SK-N-SH (cell line): ENCODE results near the gene TADA3. TPM values are rescaled to one million over a fixed set of nuclear protein-coding genes. Genes with fewer than 3 reads are reported as not detected.

Experiments
- CTCF ChIA-PET: fragments of 300-600, 350-600 bp; formaldehyde crosslinking; extraction: SDS; loops from one replicate; lab custom pipeline; 2021; lab: Yijun Ruan, JAX
- POLR2A ChIA-PET: fragments of 350-600 bp; sonication (Branson Sonifier 250); formaldehyde crosslinking; extraction: SDS; loops from one replicate; lab custom pipeline; 2020; ENCODE audit warnings: antibody characterized with exemption, inconsistent platforms; lab: Yijun Ruan, JAX
- DNase-seq: peaks from one replicate; pipeline ENCODE4 v3.0.0; 2012
- H2AFZ ChIP-seq: fragments of 200-600 bp; sonication (generic); 2 replicates; pipeline ENCODE4 v1.8.1; 2016; ENCODE audit warnings: antibody characterized with exemption, mild to moderate bottlenecking, low read depth
- H3F3A ChIP-seq: fragments of 200-600 bp; sonication (generic); replicated peaks from 2 replicates; pipeline ENCODE3; 2016; ENCODE audit warnings: antibody characterized with exemption, mild to moderate bottlenecking; ENCODE audit not compliant: insufficient read depth
- H3K27ac ChIP-seq, 2 experiments: fragments of 200-500 bp in 1 of 2; fragments of 200-600 bp in 1 of 2; sonication (Bioruptor generic) in 1 of 2; sonication (generic), shearing (Covaris generic) in 1 of 2; 2 replicates each; pipeline versions ENCODE4 v1.5.1 to v1.6.1; 2014 to 2016; ENCODE audit warnings: low read depth in 2 of 2, inconsistent platforms in 1 of 2, low read length in 1 of 2, mild to moderate bottlenecking in 1 of 2, mixed read lengths in 1 of 2
- H3K27me3 ChIP-seq: fragments of 200-600 bp; sonication (generic), shearing (Covaris generic); 2 replicates; pipeline ENCODE4 v1.6.1; 2016; ENCODE audit warnings: mixed run types; ENCODE audit not compliant: insufficient read depth
- H3K36me3 ChIP-seq, 2 experiments: fragments of 200-500 bp in 1 of 2; fragments of 200-600 bp in 1 of 2; sonication (Bioruptor generic) in 1 of 2; sonication (generic) in 1 of 2; replicated peaks in 1 of 2; 2 replicates each; pipeline versions ENCODE3 to v1.5.1; 2014 to 2016; ENCODE audit warnings: low read length in 1 of 2, mild to moderate bottlenecking in 1 of 2; ENCODE audit not compliant: insufficient read depth in 2 of 2, control insufficient read depth in 1 of 2
- H3K4me1 ChIP-seq, 2 experiments: fragments of 200-500 bp in 1 of 2; fragments of 200-600 bp in 1 of 2; sonication (Bioruptor generic) in 1 of 2; sonication (generic), shearing (Covaris generic) in 1 of 2; 2 replicates each; pipeline versions ENCODE4 v1.5.1 to v1.6.1; 2014 to 2016; ENCODE audit warnings: low read depth in 1 of 2, low read length in 1 of 2, mixed run types in 1 of 2; ENCODE audit not compliant: insufficient read depth in 2 of 2, control insufficient read depth in 1 of 2
- H3K4me2 ChIP-seq: fragments of 200-600 bp; sonication (generic), shearing (Covaris generic); 2 replicates; pipeline ENCODE4 v1.6.1; 2017; ENCODE audit warnings: mixed run types
- H3K4me3 ChIP-seq, 2 experiments: fragments of 200-500 bp in 1 of 2; fragments of 200-600 bp in 1 of 2; sonication (Bioruptor generic) in 1 of 2; sonication (generic), shearing (Covaris generic) in 1 of 2; 2 replicates each; pipeline versions ENCODE4 v1.5.1 to v1.8.1; 2014 to 2016; ENCODE audit warnings: low read depth in 2 of 2, inconsistent platforms in 1 of 2, low read length in 1 of 2, mild to moderate bottlenecking in 1 of 2, mixed read lengths in 1 of 2, moderate library complexity in 1 of 2
- H3K79me2 ChIP-seq: fragments of 200-600 bp; sonication (generic); 2 replicates; pipeline ENCODE4 v1.8.1; 2017; ENCODE audit warnings: mild to moderate bottlenecking; ENCODE audit not compliant: insufficient read depth
- H3K9ac ChIP-seq: fragments of 200-600 bp; sonication (generic); 2 replicates; pipeline ENCODE4 v1.6.1; 2017; ENCODE audit warnings: mixed run types
- H3K9me2 ChIP-seq: fragments of 200-600 bp; sonication (generic); 2 replicates; pipeline ENCODE4 v1.6.1; 2017; ENCODE audit warnings: mixed run types
- H3K9me3 ChIP-seq: fragments of 200-600 bp; sonication (generic); 2 replicates; pipeline ENCODE4 v1.6.1; 2017; ENCODE audit warnings: mixed run types, mild to moderate bottlenecking, moderate library complexity
- H4K20me1 ChIP-seq: fragments of 200-600 bp; sonication (generic); 2 replicates; pipeline ENCODE4 v1.6.1; 2017; ENCODE audit warnings: mild to moderate bottlenecking, mixed run types; ENCODE audit not compliant: insufficient read depth
- CHD2 ChIP-seq: fragments of 150-350 bp; IDR thresholded peaks from 2 replicates; pipeline ENCODE4 v1.6.1; 2018; ENCODE audit warnings: low read length; ENCODE audit not compliant: partially characterized antibody
- FOXJ3 ChIP-seq: sonication (generic); formaldehyde crosslinking; IDR thresholded peaks from 2 replicates; pipeline ENCODE4 v1.5.1; 2020; ENCODE audit warnings: mild to moderate bottlenecking, missing genetic modification reagents
- FOXM1 ChIP-seq: IDR thresholded peaks from 2 replicates; pipeline ENCODE4 v1.4.0; 2012; ENCODE audit warnings: low read depth, mild to moderate bottlenecking
- GABPA ChIP-seq: IDR thresholded peaks from 2 replicates; pipeline ENCODE4 v1.4.0; 2012; ENCODE audit warnings: low read depth, mild to moderate bottlenecking
- GATA2 ChIP-seq: sonication (generic); formaldehyde crosslinking; IDR thresholded peaks from 2 replicates; pipeline ENCODE4 v1.5.0; 2020; ENCODE audit warnings: mild to moderate bottlenecking, missing genetic modification reagents
- POLR2AphosphoS5 ChIP-seq: IDR thresholded peaks from 2 replicates; pipeline ENCODE4 v1.6.1; 2012; ENCODE audit warnings: low read depth, low read length
- RCOR1 ChIP-seq: fragments of 150-350 bp; IDR thresholded peaks from 2 replicates; pipeline ENCODE4 v1.6.1; 2017; ENCODE audit warnings: antibody characterized with exemption, low read length
- RFX5 ChIP-seq: IDR thresholded peaks from 2 replicates; pipeline ENCODE4 v1.6.1; 2012; ENCODE audit warnings: mild to moderate bottlenecking, improper control_type of control experiment, low read length
- RXRA ChIP-seq: IDR thresholded peaks from 2 replicates; pipeline ENCODE4 v1.4.0; 2012; ENCODE audit warnings: low read depth, mild to moderate bottlenecking, borderline replicate concordance
- SIN3A ChIP-seq: IDR thresholded peaks from 2 replicates; pipeline ENCODE4 v1.6.1; 2012; ENCODE audit warnings: low read depth, mild to moderate bottlenecking, low read length, moderate library complexity, borderline replicate concordance
- TEAD4 ChIP-seq: IDR thresholded peaks from 2 replicates; pipeline ENCODE4 v1.4.0; 2012; ENCODE audit warnings: mild to moderate bottlenecking, borderline replicate concordance; ENCODE audit not compliant: insufficient read depth
- WGBS: methylation state at CpG from one replicate; pipeline ENCODE4 v1.1.6; 2017; ENCODE audit warnings: low lambda C conversion rate; 5-methylcytosine and 5-hydroxymethylcytosine counted together
- polyA plus RNA-seq, 3 experiments: library from polyadenylated mRNA; depleted of rRNA; stranded (reverse); fragments of >200 nt; gene quantifications; 2 replicates each; pipeline ENCODE4 v1.2.3, GENCODE V29; 2012

TADA3 gene
- polyA plus RNA-seq, 1 of the 3 experiments (the other 2 are of a cell fraction): 102 TPM

- no peak for DNase-seq
- peak overlapping the region; percentile 96; the same call in 1 of the 2 replicates for H2AFZ ChIP-seq
Measured at GRCh38 chr3:9769012-9769411, 23.3 kb downstream of the TADA3 start.

DNA sequence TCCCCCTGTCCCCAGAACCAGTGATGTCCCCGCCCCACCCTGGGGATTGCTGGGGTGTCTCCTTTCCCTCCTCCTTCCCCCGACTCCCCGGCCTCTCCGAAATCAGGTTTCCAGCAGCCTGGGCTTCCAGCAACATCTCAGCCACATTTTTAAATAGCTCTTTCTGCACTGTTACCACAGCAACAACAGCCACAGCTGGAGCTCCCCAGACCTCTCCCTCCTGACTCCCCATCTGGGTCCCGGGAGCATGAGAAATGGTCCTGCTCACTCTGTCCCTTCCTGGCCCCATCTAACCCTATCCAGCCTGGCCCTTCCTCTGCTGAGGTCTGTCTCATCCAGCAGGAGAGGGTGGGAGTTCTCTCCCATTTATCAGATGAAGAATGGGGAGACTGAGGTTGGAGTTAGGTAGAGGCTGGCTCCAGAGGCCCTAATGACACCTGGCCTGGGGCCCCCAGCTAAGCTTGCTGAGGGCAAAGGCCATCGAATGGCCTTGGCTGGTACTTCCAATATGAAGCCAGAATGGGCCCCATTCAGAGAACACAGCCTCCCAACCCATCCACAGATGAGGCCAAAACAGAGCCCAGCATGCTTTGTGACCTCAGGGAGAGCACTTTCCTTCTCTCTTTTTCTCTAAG lies 24.0 kb downstream of the TADA3 start:
- Histone ChIP-seq H3K9ac (peak overlapping the region; percentile 82; the same call in 1 of the 2 replicates), H4K20me1 (no peaks in the 10 kb centered on the region), H3K36me3 (peaks cover 0 to 2% of the 10 kb centered on the region in 2 experiments), H3K4me1 (peaks cover 6 to 14% of the 10 kb centered on the region in 2 experiments; a peak in 1 of 4 replicates), H3K27ac (no peak overlapping the region), H3K4me3 (no peak overlapping the region), H3K27me3 (no peaks in the 10 kb centered on the region), H3K9me2 (no peaks in the 10 kb centered on the region), H3K79me2 (peaks cover 3% of the 10 kb centered on the region; the same call in 1 of the 2 replicates), H3F3A (peaks cover 4% of the 10 kb centered on the region), H2AFZ (no peak overlapping the region), H3K4me2 (peak overlapping the region; percentile 100), H3K9me3 (no peaks in the 10 kb centered on the region)
- no peak for DNase-seq
- WGBS: 91% methylated on average over 6 of the region's 6 CpGs
- ChIA-PET CTCF (no interaction called here), POLR2A (interaction anchor here (0.5 to 3.7 kb wide), 4 partner anchors 13 to 133 kb away, joined by 3 to 20 read pairs (median 4); partner anchors contain the start of gene OGG1)
- TF ChIP-seq GABPA: no peak
- no peak for TF ChIP-seq TEAD4
- TF ChIP-seq FOXJ3 (CRISPR knock-in tag): no peak
- TF ChIP-seq GATA2 (CRISPR knock-in tag): no peak
- TF ChIP-seq CHD2: no peak

More at GRCh38 chr3:9769012-9769411, 23.3 kb downstream of the TADA3 start:
- Histone ChIP-seq H3K79me2 (peaks cover 3% of the 10 kb centered on the region; the same call in 1 of the 2 replicates), H3K36me3 (peaks cover 0 to 2% of the 10 kb centered on the region in 2 experiments), H3K9me2 (no peaks in the 10 kb centered on the region), H3K4me3 (peak overlapping the region; percentile 64 to 95), H3K27ac (no peak overlapping the region), H3F3A (peaks cover 4% of the 10 kb centered on the region), H3K4me1 (peaks cover 6 to 14% of the 10 kb centered on the region in 2 experiments; a peak in 1 of 4 replicates), H3K27me3 (no peaks in the 10 kb centered on the region), H3K4me2 (peak overlapping the region; percentile 100), H3K9ac (peak overlapping the region; percentile 82), H4K20me1 (no peaks in the 10 kb centered on the region), H3K9me3 (no peaks in the 10 kb centered on the region)
- ChIA-PET POLR2A (interaction anchor here (0.5 to 3.7 kb wide), 5 partner anchors 12 to 132 kb away, joined by 3 to 20 read pairs (median 4); partner anchors contain the start of genes ARPC4 and OGG1), CTCF (no interaction called here)
- 82% methylated on average over 5 of the region's 5 CpGs for WGBS
- TF ChIP-seq GATA2 (CRISPR knock-in tag) (no peak), TEAD4 (no peak)

DNA sequence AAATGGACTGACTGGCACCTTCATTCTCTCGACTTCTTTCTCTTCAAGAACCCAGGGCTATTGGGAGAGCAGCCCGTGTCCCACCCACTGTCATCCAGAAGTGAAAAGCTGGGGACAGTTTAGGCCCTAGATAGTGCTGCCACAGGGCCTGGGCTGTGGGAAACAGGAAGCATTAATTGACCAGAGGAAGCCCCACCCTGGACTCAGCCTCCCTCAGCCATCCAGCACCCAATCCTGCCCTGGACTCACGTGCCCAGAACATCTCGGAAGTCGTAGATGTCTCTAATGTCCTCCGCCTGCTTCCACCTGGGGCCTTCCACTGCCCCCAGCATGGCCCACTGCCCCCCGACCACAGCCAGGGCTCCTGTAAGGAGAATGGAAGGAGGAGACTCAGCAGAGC lies 24.9 kb downstream of the TADA3 start:
- Histone ChIP-seq H3K4me3 (no peak overlapping the region), H3K27me3 (no peaks in the 10 kb centered on the region), H3K79me2 (peaks cover 3% of the 10 kb centered on the region; the same call in 1 of the 2 replicates), H3K4me1 (peaks cover 6 to 14% of the 10 kb centered on the region in 2 experiments; a peak in 1 of 4 replicates), H3F3A (peaks cover 4% of the 10 kb centered on the region), H3K27ac (no peak overlapping the region), H2AFZ (no peak overlapping the region), H3K9ac (no peak overlapping the region), H3K9me3 (no peaks in the 10 kb centered on the region), H4K20me1 (no peaks in the 10 kb centered on the region), H3K36me3 (peaks cover 0 to 2% of the 10 kb centered on the region in 2 experiments), H3K9me2 (no peaks in the 10 kb centered on the region), H3K4me2 (no peak overlapping the region)
- ChIA-PET POLR2A (interaction anchor here (3.7 kb wide), 1 partner anchor 17 kb away, joined by 20 read pairs; the partner anchor contains the start of gene OGG1), CTCF (no interaction called here)
- no peak for DNase-seq
- TF ChIP-seq RXRA (no peak), SIN3A (no peak), POLR2AphosphoS5 (no peak), RFX5 (no peak), CHD2 (no peak), RCOR1 (no peak), TEAD4 (no peak), FOXM1 (no peak)
- WGBS: 90% methylated on average over 7 of the region's 7 CpGs
